Activated CD8-positive, alpha-beta memory T cell treated with anti-CD3 and anti-CD28 coated beads, Interleukin-2, amount 10 ng/mL, durations not matched to agents 7 days and 5 days (primary cell): ENCODE measurements around the gene PRKCI. TPM values are rescaled to one million over a fixed set of nuclear protein-coding genes. Genes with fewer than 3 reads are reported as not detected.
"Not testable (repeated sequence)": the region's sequence is repeated elsewhere in the genome, so short reads cannot be mapped to it uniquely, and the experiment has no call there.

Experiments
- ATAC-seq: fragments of 150-1000 bp; cut with Tn5 transposase; one replicate; pipeline ENCODE4 v1.10.0; 2021; ENCODE audit warnings: moderate library complexity
- CTCF ChIA-PET: fragments of 350-600 bp; sonication (Branson Sonifier 250); formaldehyde crosslinking; loops from one replicate; lab custom pipeline; 2021; ENCODE audit warnings: antibody characterized with exemption; lab: Charles Lee
- DNase-seq: peaks from one replicate; pipeline ENCODE4 v3.0.0-alpha.2; 2020
- H3K27ac Mint-ChIP-seq: one replicate; pipeline ENCODE4 v1.8.0; 2021; ENCODE audit warnings: mild to moderate bottlenecking, mixed read lengths
- H3K27me3 Mint-ChIP-seq: one replicate; pipeline ENCODE4 v1.8.0; 2021; ENCODE audit warnings: mixed read lengths
- H3K36me3 Mint-ChIP-seq: one replicate; pipeline ENCODE4 v1.8.0; 2021; ENCODE audit warnings: mild to moderate bottlenecking, mixed read lengths
- H3K4me1 Mint-ChIP-seq: one replicate; pipeline ENCODE4 v1.8.0; 2021; ENCODE audit warnings: mixed read lengths
- H3K4me3 Mint-ChIP-seq: one replicate; pipeline ENCODE4 v1.8.0; 2021; ENCODE audit warnings: mild to moderate bottlenecking, moderate library complexity, mixed read lengths
- H3K9me3 Mint-ChIP-seq: one replicate; pipeline ENCODE4 v1.8.0; 2022; ENCODE audit warnings: low read depth, mixed read lengths
- total RNA-seq, 2 experiments: library from RNA; stranded (reverse); gene quantifications; one replicate each; pipeline ENCODE4 v1.2.3, GENCODE V29; 2021

Gene PRKCI
- total RNA-seq, 2 experiments from 2014 or later = 13.3 to 16.4 TPM

GRCh38 chr3:170321321-170322034 lies 99.3 kb downstream of the PRKCI start:
- no peak overlapping the region for H3K4me3 Mint-ChIP-seq
- CTCF ChIA-PET = no interaction called here
- ATAC-seq (no peak), DNase-seq (no peak)
- H3K36me3 Mint-ChIP-seq = no peaks in the 10 kb centered on the region
- H3K4me1 Mint-ChIP-seq = no peaks in the 10 kb centered on the region
- peaks cover 17% of the 10 kb centered on the region for H3K27me3 Mint-ChIP-seq
- no peaks in the 10 kb centered on the region for H3K9me3 Mint-ChIP-seq
- no peak overlapping the region for H3K27ac Mint-ChIP-seq

- H3K4me1 Mint-ChIP-seq = peaks cover 3% of the 10 kb centered on the region
- CTCF ChIA-PET = interaction anchor here (0.6 kb wide), 1 partner anchor 14 kb away, joined by 3 read pairs; no protein-coding TSS in a partner anchor
- no peak for DNase-seq
- H3K4me3 Mint-ChIP-seq = no peak overlapping the region
- no peak overlapping the region for H3K27ac Mint-ChIP-seq
- no peaks in the 10 kb centered on the region for H3K9me3 Mint-ChIP-seq
- ATAC-seq = no peak
- no peaks in the 10 kb centered on the region for H3K36me3 Mint-ChIP-seq
- H3K27me3 Mint-ChIP-seq = peaks cover 17% of the 10 kb centered on the region
These were observed 100.5 kb downstream of the PRKCI start for GRCh38 chr3:170322566-170323269.

DNA sequence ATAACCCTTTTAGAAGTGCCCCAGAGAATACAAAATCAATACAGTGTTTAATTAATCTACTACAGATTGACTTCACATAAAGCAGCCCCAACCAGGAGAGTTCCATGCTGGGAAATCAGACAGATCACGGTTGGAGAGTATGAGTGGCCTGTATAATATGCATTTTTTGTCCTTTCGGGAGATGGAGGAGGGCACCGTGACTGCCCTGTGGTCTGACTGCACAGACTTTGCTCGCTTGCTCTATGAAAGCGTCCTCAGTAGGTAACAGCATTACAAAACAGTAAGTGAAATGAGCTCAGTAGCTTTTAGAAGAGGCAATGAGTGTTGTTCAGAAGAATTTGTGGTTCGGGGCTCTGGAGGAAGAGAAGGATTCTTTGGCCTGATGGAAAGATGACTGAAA lies 101.1 kb downstream of the PRKCI start:
- peaks cover 17% of the 10 kb centered on the region for H3K27me3 Mint-ChIP-seq
- DNase-seq = no peak
- H3K4me3 Mint-ChIP-seq = no peak overlapping the region
- no peaks in the 10 kb centered on the region for H3K9me3 Mint-ChIP-seq
- ATAC-seq = no peak
- no peak overlapping the region for H3K27ac Mint-ChIP-seq
- peaks cover 3% of the 10 kb centered on the region for H3K4me1 Mint-ChIP-seq
- CTCF ChIA-PET = no interaction called here
- no peaks in the 10 kb centered on the region for H3K36me3 Mint-ChIP-seq

DNA sequence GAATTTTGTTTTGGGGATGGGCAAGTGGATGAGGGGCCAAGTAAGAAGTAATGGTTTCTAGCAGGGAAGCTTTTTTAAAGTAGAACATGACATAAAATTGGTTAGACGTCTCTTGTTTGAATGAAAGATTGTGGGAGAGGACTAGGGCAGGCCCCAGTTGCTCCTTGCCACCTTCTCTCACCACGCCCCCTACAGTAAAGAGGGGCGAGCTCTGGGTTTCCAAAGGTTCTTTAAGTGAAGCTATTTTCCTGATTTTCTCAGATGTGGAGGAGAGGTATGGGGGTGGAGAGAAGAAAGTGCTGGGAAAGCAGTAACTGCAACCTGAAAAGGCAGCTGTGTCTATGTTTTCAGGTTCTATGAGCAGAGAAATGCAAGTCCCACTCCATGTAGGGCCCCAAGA lies 102.7 kb downstream of the PRKCI start:
- ATAC-seq (no peak), DNase-seq (no peak)
- Mint-ChIP-seq H3K36me3 (no peaks in the 10 kb centered on the region), H3K9me3 (no peaks in the 10 kb centered on the region), H3K27ac (no peak overlapping the region), H3K27me3 (peaks cover 17% of the 10 kb centered on the region), H3K4me1 (peaks cover 3% of the 10 kb centered on the region), H3K4me3 (no peak overlapping the region)
- CTCF ChIA-PET = interaction anchor here (1.4 kb wide), 1 partner anchor 14 kb away, joined by 4 read pairs; no protein-coding TSS in a partner anchor

GRCh38 chr3:170327040-170327808 lies 105.0 kb downstream of the PRKCI start:
- Mint-ChIP-seq H3K4me1 (peaks cover 3% of the 10 kb centered on the region), H3K4me3 (no peak overlapping the region), H3K27ac (no peak overlapping the region), H3K9me3 (no peaks in the 10 kb centered on the region), H3K36me3 (no peaks in the 10 kb centered on the region), H3K27me3 (peaks cover 14% of the 10 kb centered on the region)
- CTCF ChIA-PET = no interaction called here
- ATAC-seq = no peak
- DNase-seq = no peak

DNA sequence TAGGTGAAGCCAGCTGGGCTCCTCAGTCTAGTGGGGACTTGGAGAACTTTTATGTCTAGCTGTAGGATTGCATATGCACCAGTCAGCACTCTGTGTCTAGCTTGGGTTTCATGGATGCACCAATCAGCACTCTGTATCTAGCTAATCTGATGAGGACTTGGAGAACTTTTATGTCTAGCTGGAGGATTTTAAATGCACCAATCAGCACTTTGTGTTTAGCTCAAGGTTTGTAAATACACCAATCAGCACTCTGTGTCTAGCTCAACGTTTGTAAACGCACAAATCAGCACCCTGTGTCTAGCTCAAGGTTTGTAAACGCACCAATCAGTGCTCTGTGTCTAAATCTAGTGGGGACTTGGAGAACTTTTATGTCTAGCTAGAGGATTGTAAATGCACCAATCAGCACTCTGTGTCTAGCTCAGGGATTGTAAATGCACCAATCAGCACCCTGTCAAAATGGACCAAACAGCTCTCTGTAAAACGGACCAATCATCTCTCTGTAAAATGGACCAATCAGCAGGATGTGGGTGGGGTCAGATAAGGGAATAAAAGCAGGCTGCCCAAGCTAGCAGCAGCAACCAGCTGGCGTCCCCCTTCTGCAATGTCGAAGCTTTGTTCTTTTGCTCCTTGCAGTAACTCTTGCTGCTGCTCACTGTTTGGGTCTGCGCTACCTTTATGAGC lies 105.8 kb downstream of the PRKCI start:
- H3K4me3 Mint-ChIP-seq, DNase-seq, H3K9me3 Mint-ChIP-seq, H3K36me3 Mint-ChIP-seq, ATAC-seq, CTCF ChIA-PET, H3K27me3 Mint-ChIP-seq, H3K27ac Mint-ChIP-seq, H3K4me1 Mint-ChIP-seq: not testable (repeated sequence)

DNA sequence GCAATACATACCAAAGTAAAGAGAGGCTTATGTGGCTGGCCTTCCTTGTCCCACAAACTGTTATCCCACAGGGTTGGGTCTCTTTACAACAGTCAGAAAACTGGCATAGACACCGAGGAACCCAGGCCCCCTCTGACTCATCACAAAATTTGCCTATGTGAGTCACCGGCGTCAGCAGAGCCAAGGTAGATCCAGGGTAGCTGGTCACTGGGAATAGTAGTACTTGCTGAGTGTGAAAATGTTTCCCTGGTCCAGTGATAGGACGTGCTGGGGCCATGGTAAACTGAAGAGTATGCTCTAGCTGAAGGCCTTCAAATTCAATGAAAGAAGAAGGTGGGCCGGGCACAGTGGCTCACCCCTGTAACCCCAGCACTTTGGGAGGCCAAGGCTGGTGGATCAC lies 108.1 kb downstream of the PRKCI start:
- no peaks in the 10 kb centered on the region for H3K36me3 Mint-ChIP-seq
- no peaks in the 10 kb centered on the region for H3K9me3 Mint-ChIP-seq
- ATAC-seq (no peak), DNase-seq (no peak)
- H3K27ac Mint-ChIP-seq = no peak overlapping the region
- H3K4me3 Mint-ChIP-seq = no peak overlapping the region
- CTCF ChIA-PET = no interaction called here
- H3K4me1 Mint-ChIP-seq = peaks cover 3% of the 10 kb centered on the region
- no peaks in the 10 kb centered on the region for H3K27me3 Mint-ChIP-seq

DNA sequence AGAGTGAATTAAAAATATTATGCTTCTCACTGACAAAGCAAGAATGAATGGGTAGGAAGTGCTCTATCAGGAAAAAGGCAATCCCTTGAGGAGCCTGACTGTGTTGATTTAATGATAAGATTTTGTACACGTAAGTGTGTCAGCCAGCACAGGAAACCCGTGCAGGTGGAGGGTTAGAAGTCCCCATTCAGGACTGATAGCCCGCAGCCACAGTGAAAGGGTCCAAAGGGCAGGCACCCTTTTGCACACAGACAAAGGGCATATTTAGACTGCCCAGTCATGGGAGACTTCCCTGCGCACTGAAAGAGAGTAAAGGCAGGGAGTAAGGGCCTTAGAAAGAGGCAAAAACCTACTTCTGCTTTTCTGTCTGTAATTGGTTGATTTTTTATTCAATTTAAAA lies 108.9 kb downstream of the PRKCI start:
- Mint-ChIP-seq H3K9me3 (no peaks in the 10 kb centered on the region), H3K27ac (no peak overlapping the region), H3K4me3 (no peak overlapping the region), H3K27me3 (no peaks in the 10 kb centered on the region), H3K36me3 (no peaks in the 10 kb centered on the region), H3K4me1 (peaks cover 3% of the 10 kb centered on the region)
- DNase-seq (no peak), ATAC-seq (no peak)
- CTCF ChIA-PET = no interaction called here

DNA sequence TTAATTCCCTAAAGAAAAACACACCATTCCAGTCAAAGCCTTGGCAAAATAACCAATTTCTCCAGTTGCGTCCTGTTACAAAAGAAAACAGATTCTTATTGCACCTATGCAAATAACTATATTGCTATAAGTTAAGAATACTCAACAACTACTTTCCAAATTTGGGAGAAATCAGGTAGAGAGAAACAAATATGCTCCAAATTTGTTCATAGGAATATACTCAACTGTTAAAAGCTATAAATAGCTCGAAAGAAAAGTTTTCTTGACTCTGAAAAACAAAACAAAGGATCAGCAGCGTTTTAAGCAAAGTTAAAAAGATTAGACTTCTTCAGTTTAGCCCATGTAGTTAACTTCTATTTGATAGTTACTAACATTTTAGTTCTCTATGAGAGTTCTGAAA lies 115.2 kb downstream of the PRKCI start:
- Mint-ChIP-seq H3K9me3 (peaks cover 5% of the 10 kb centered on the region), H3K36me3 (no peaks in the 10 kb centered on the region), H3K27me3 (no peaks in the 10 kb centered on the region), H3K4me1 (no peaks in the 10 kb centered on the region), H3K4me3 (no peak overlapping the region), H3K27ac (no peak overlapping the region)
- CTCF ChIA-PET = no interaction called here
- ATAC-seq (no peak), DNase-seq (no peak)

DNA sequence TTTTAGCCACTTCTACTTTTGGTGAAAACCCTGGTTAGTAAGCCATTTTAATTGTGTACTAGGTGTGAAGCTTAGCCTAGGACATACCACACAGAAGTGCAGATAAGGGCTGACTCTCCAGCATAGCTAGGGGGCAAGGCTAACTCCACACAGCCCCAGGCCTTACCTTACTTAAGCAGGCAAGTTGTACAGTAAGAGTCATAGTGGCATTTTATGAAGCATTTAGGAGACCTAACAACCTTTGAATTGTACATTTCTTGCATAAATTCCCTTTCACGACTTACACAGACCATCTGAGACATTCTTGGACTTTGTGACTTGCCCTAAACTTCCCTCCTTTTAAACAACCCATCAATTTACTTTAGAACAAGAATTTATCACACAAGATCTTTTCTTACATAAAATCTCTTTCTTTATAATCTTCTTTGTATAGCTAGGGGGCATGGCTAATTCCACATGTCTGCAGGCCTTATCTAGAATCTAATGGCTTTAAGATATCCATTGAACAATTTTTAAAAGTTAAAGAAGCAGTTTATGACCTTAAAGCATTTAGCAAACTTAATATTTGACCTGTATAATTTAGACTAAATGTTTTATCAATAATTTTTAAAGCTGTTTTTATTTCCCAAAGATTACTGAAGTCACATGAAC lies 116.6 kb downstream of the PRKCI start:
- Mint-ChIP-seq H3K27ac (no peak overlapping the region), H3K4me1 (no peaks in the 10 kb centered on the region), H3K27me3 (no peaks in the 10 kb centered on the region), H3K4me3 (no peak overlapping the region), H3K9me3 (peaks cover 5% of the 10 kb centered on the region), H3K36me3 (no peaks in the 10 kb centered on the region)
- CTCF ChIA-PET = interaction anchor here (1.6 kb wide), 1 partner anchor 14 kb away, joined by 4 read pairs; no protein-coding TSS in a partner anchor
- ATAC-seq (no peak), DNase-seq (no peak)

GRCh38 chr3:170342273-170342672 lies 120.0 kb downstream of the PRKCI start:
- H3K4me1 Mint-ChIP-seq, H3K36me3 Mint-ChIP-seq, H3K9me3 Mint-ChIP-seq, H3K4me3 Mint-ChIP-seq, H3K27ac Mint-ChIP-seq, H3K27me3 Mint-ChIP-seq, DNase-seq, ATAC-seq, CTCF ChIA-PET: not testable (repeated sequence)

DNA sequence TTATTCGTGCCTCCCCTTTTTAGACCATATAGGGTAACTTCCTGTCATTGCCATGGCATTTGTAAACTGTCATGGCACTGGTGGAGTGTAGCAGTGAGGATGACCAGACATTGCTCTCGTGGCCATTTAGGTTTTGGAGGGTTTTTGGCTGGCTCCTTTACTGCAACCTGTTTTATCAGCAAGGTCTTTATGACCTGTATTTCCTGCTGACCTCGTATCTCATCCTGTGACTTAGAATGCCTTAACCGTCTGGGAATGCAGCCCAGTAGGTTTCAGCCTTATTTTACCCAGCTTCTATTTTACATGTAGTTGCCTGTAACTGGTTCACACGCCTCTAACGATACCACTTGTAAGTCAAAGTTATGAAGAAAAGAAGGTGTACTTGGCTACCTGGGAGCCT lies 121.6 kb downstream of the PRKCI start:
- H3K27me3 Mint-ChIP-seq, H3K27ac Mint-ChIP-seq, H3K36me3 Mint-ChIP-seq, H3K4me3 Mint-ChIP-seq, CTCF ChIA-PET, H3K4me1 Mint-ChIP-seq, ATAC-seq, H3K9me3 Mint-ChIP-seq, DNase-seq: not testable (repeated sequence)

DNA sequence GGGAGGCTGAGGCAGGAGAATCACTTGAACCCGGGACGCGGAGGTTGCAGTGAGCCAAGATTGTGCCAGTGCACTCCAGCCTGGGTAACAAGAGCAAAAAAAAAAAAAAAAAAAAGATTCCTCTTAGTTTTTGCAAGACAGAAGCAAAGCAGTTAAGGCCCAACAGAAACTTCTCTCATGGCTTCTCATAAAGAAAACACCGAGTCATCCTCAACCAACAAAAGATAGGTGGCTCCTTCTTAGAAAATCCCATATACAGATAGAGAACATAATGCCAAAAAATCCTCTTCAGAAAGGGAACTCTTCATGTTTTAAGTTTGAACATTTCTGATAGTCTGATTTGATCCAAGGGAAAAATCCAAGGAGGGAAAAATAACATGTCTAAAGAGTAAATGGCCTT lies 122.7 kb downstream of the PRKCI start:
- Mint-ChIP-seq H3K27ac (no peak overlapping the region), H3K9me3 (no peaks in the 10 kb centered on the region), H3K27me3 (no peaks in the 10 kb centered on the region), H3K36me3 (no peaks in the 10 kb centered on the region), H3K4me3 (no peak overlapping the region), H3K4me1 (peaks cover 7% of the 10 kb centered on the region)
- CTCF ChIA-PET = no interaction called here
- DNase-seq (no peak), ATAC-seq (no peak)
